ENCODE data around the gene VWA1.

Gene VWA1

DNA sequence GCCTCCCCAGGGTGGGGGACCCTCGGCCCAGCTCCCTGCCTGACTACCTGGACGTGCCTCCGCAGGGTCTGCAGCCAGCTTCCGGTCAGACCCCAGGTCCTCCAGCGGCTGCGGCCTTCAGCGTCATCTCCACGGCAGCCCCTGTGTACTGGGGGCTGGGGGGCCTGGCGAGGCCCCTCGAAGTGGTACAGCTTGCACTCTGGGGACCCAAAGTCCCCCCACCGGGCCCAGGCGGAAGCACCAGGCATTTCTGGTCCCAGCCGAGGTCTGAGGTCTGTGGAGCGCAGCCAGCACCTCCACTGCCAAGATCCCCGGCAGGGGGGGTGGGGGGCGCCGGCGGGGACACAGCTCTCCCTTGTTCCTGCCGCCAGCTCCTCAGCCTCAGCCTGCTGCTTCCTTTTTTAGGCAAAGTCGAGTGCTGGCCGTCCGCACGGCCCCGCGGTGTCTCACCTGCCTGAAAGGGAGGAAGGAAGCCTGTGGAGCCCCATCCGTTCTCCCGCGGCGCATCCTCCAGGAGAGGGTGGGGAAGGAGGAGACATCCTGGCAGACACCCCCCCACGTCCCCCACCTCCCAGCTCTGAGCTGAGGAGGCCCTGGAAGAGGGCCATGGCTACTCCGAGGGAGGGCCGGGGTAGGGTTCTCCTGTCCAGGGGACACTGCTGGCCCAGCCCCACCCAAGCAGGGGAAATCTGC lies 1.2 kb upstream of the VWA1 start:
- no peak for DNase-seq (ENCODE audit: extremely low read depth, low read depth)
- TF ChIP-seq, protein P1, sequence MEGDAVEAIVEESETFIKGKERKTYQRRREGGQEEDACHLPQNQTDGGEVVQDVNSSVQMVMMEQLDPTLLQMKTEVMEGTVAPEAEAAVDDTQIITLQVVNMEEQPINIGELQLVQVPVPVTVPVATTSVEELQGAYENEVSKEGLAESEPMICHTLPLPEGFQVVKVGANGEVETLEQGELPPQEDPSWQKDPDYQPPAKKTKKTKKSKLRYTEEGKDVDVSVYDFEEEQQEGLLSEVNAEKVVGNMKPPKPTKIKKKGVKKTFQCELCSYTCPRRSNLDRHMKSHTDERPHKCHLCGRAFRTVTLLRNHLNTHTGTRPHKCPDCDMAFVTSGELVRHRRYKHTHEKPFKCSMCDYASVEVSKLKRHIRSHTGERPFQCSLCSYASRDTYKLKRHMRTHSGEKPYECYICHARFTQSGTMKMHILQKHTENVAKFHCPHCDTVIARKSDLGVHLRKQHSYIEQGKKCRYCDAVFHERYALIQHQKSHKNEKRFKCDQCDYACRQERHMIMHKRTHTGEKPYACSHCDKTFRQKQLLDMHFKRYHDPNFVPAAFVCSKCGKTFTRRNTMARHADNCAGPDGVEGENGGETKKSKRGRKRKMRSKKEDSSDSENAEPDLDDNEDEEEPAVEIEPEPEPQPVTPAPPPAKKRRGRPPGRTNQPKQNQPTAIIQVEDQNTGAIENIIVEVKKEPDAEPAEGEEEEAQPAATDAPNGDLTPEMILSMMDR (IDR thresholded peaks at IDR 0.05; ENCODE audit: low read depth, low read length, missing control alignments) = no peak
- H3K4me3 ChIP-seq (replicated peaks; ENCODE audit: low read depth, low read length) = no peak overlapping the region

DNA sequence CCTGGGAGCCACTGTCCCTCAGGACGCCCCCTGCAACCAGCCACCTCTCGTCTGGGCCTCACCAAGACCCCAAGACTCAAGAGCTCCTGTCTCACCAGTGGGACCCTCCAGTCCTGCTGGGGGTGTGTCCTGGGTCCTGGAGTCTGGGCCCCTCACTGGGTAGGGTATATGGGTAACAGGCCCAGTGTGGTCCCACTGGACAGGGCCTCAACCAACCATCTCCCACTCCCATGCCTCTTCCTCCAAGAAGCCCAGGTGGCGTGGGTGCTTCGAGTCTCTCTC lies 725 bp upstream of the VWA1 start:
- no peak for DNase-seq (ENCODE audit: extremely low read depth, low read depth)
- TF ChIP-seq, protein P1 (IDR thresholded peaks at IDR 0.05; ENCODE audit: low read depth, low read length, missing control alignments) = no peak
- no peak overlapping the region for H3K4me3 ChIP-seq (replicated peaks; ENCODE audit: low read depth, low read length)

DNA sequence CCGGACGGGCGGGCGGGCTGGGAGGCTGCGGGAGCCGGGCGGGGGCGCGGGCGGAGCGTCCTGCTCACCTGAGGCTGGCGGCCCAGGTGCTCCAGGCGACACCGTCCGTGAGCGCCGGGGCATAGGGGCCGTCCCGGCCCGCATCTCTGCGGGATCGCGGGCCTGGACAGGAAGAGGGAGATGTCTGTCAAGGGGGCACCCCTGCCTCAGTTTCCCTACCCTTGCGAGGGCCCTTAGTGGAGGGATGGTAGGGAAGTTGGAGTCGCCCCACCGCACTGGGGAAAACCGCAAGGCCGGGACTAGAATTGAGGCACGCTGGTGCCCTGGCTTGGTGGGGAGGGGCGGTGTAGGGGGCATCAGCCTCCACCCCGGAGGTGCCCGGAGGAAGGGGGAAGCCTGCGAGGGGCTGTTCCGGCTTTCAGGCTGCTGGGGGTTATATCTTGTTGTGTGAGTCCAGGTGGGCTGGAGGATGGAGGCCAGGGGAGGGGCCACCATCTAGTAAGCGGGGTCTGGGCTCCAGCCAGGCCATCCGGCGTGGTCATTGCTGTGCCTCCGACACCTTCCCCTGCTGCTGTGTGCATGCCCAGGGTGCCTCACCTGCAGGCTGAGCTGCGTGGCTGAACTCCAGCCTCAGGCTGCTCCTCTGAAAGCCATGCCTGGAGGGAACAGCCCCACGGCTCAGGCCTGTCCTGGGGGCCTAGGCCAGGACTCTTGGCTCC lies 580 bp downstream of the VWA1 start:
- peak overlapping the region; percentile 20 for H3K4me3 ChIP-seq (replicated peaks; ENCODE audit: low read depth, low read length)
- TF ChIP-seq, protein P1 (IDR thresholded peaks at IDR 0.05; ENCODE audit: low read depth, low read length, missing control alignments) = no peak
- no peak for DNase-seq (ENCODE audit: extremely low read depth, low read depth)

DNA sequence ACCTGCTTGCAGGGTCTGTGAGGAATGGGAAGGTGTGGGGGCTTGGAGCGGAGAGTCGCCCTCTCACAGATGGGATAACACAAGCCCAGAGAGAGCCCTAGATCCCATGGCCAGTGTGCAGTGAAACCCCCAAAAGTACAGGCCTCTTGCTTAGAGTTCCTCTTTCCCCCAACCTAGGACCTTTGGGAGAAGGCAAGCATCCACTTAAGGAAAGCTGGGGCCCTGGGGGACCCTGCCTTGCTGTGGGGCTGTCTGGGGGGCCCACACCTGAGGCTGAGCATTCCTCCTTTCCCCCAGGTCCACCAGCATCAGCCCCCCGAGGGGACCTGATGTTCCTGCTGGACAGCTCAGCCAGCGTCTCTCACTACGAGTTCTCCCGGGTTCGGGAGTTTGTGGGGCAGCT lies 1.1 kb downstream of the VWA1 start:
- no peak overlapping the region for H3K4me3 ChIP-seq (replicated peaks; ENCODE audit: low read depth, low read length)
- TF ChIP-seq, protein P1 (IDR thresholded peaks at IDR 0.05; ENCODE audit: low read depth, low read length, missing control alignments) = no peak
- DNase-seq (ENCODE audit: extremely low read depth, low read depth) = no peak

DNA sequence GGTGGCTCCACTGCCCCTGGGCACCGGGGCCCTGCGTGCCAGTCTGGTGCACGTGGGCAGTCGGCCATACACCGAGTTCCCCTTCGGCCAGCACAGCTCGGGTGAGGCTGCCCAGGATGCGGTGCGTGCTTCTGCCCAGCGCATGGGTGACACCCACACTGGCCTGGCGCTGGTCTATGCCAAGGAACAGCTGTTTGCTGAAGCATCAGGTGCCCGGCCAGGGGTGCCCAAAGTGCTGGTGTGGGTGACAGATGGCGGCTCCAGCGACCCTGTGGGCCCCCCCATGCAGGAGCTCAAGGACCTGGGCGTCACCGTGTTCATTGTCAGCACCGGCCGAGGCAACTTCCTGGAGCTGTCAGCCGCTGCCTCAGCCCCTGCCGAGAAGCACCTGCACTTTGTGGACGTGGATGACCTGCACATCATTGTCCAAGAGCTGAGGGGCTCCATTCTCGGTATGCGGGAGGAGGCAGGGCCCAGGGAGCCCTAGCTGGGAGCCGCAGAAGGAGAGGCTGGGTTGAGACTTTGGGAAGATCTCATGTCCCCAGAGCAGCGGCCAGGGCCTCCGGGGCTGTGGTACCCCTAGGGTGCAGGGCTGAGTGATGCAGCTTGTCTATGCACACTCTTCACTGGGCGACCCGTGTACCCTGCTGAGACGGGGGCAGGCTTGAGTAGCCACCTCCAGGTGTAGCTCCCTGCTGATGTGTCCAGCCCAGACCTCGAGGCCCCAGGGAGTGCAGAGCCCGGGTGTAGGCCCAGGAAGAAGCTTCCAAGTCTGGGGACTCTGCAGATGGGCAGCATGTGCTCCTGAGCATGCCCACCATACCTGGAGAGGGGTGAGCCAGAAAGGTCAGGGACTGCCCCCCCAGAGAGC lies 1.8 kb downstream of the VWA1 start:
- TF ChIP-seq, protein P1 (IDR thresholded peaks at IDR 0.05; ENCODE audit: low read depth, low read length, missing control alignments) = no peak
- DNase-seq (ENCODE audit: extremely low read depth, low read depth) = no peak

DNA sequence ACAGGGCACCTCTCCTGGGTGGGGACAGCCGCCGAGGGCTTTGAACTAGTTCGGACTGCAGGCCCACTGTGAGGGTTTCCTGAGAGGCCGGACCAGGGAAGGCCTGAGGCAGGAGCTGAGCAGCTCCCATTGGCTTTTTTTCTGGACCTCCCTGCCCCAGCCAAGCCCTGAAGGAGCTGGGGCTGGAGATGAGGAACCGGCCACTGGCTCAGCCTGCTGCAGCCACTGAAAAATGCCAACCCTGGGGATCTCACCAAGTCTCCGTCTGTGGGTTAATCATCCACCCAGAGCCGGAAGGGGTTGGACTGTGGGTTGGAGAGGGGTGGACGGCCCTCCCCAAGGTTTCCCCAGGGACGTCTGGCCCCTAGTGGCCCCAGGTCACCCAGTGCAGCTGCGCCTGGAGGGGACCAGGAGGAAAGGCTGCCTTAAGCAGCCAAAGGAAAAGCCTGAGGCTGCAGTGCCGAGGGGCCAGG lies 2.5 kb downstream of the VWA1 start:
- TF ChIP-seq, protein P1 (IDR thresholded peaks at IDR 0.05; ENCODE audit: low read depth, low read length, missing control alignments) = no peak
- no peak for DNase-seq (ENCODE audit: extremely low read depth, low read depth)
- H3K4me3 ChIP-seq (replicated peaks; ENCODE audit: low read depth, low read length) = no peak overlapping the region

More for the DNA sequence above, 1.8 kb downstream of the VWA1 start:
- no peak overlapping the region for H3K4me3 ChIP-seq (replicated peaks; ENCODE audit: low read depth, low read length)
